K562 (cell line): ENCODE results near the gene SP6. TPM values are rescaled to one million over a fixed set of nuclear protein-coding genes. Genes with fewer than 3 reads are reported as not detected.
A peak's percentile ranks its signal among the peaks of the same experiment; 100 is the strongest.

Experiments used
- ASH1L ChIP-seq: fragments of 450-650 bp; IDR thresholded peaks from 2 replicates; pipeline ENCODE4 v1.6.1; 2018; ENCODE audit warnings: borderline replicate concordance, mild to moderate bottlenecking, low read depth; ENCODE audit not compliant: partially characterized antibody
- EP300 ChIP-seq: IDR thresholded peaks from 2 replicates; pipeline ENCODE4 v1.6.1; 2012; ENCODE audit warnings: low read length, improper control_type of control experiment
- ESRRA ChIP-seq: fragments of 450-650 bp; IDR thresholded peaks from 2 replicates; pipeline ENCODE4 v1.6.1; 2014; ENCODE audit warnings: low read depth, mild to moderate bottlenecking, moderate library complexity, borderline replicate concordance
- FOSL1 ChIP-seq: fragments of 200-800 bp; sonication (Bioruptor generic); conservative IDR thresholded peaks from 2 replicates; pipeline ENCODE4 v1.6.1; 2016; ENCODE audit warnings: missing genetic modification characterization, missing compliant biosample characterization
- HDAC1 ChIP-seq, 2 experiments: fragments of 450-650 bp; IDR thresholded peaks; 2 replicates each; pipeline ENCODE4 v1.6.1; 2016 to 2017; ENCODE audit warnings: inconsistent platforms in 1 of 2, mild to moderate bottlenecking in 1 of 2, moderate library complexity in 1 of 2
- HDAC3 ChIP-seq: fragments of 450-650 bp; IDR thresholded peaks from 2 replicates; pipeline ENCODE4 v1.6.1; 2018; ENCODE audit warnings: borderline replicate concordance, mild to moderate bottlenecking, moderate library complexity; ENCODE audit not compliant: partially characterized antibody
- HEY1 ChIP-seq: fragments of 250-450 bp; sonication (Bioruptor Pico); IDR thresholded peaks from 2 replicates; pipeline ENCODE4 v1.5.0; 2020; ENCODE audit warnings: mild to moderate bottlenecking, moderate library complexity, borderline replicate concordance
- IRF1 ChIP-seq: sonication (generic); formaldehyde crosslinking; IDR thresholded peaks from 2 replicates; pipeline ENCODE4 v1.8.0; 2022; ENCODE audit warnings: missing genetic modification reagents, mild to moderate bottlenecking, borderline replicate concordance
- MAZ ChIP-seq, 2 experiments: fragments of 450-650 bp in 1 of 2; sonication (generic) in 1 of 2; formaldehyde crosslinking; IDR thresholded peaks in 1 of 2; conservative IDR thresholded peaks in 1 of 2; 2 replicates each; pipeline versions ENCODE4 v1.4.0 to v1.5.0; 2020; ENCODE audit warnings: mild to moderate bottlenecking in 1 of 2, missing genetic modification reagents in 1 of 2
- MYC ChIP-seq, 2 experiments: fragments of 250-450 bp in 1 of 2; sonication (Bioruptor Pico) in 1 of 2; IDR thresholded peaks; 2 replicates each; pipeline versions ENCODE4 v1.5.1 to v1.6.1; 2012 to 2021; ENCODE audit warnings: low read depth in 2 of 2, borderline replicate concordance in 1 of 2, improper control_type of control experiment in 1 of 2, low read length in 1 of 2, mild to moderate bottlenecking in 1 of 2, moderate library complexity in 1 of 2
- PHB ChIP-seq: fragments of 250-450 bp; sonication (Bioruptor Pico); IDR thresholded peaks from 2 replicates; pipeline ENCODE4 v1.5.0; 2021
- SMC3 ChIP-seq: conservative IDR thresholded peaks from 2 replicates; pipeline ENCODE4 v1.6.1; 2011; ENCODE audit warnings: low read depth, low read length, improper control_type of control experiment; ENCODE audit not compliant: insufficient read depth
- SPI1 ChIP-seq: IDR thresholded peaks from 2 replicates; pipeline ENCODE4 v1.6.1; 2011; ENCODE audit warnings: low read depth, low read length, control low read depth, borderline replicate concordance
- SREBF2 ChIP-seq: sonication (generic); formaldehyde crosslinking; IDR thresholded peaks from 2 replicates; pipeline ENCODE4 v1.4.0; 2020; ENCODE audit warnings: mild to moderate bottlenecking, missing genetic modification reagents
- ZC3H4 ChIP-seq: sonication (generic); formaldehyde crosslinking; IDR thresholded peaks from 2 replicates; pipeline ENCODE4 v1.9.0; 2021; ENCODE audit warnings: missing genetic modification reagents, borderline replicate concordance
- ZFP1 ChIP-seq: fragments of 450-650 bp; formaldehyde crosslinking; IDR thresholded peaks from 2 replicates; pipeline ENCODE4 v1.4.0; 2020; ENCODE audit warnings: mild to moderate bottlenecking, mixed read lengths
- ZNF174 ChIP-seq: fragments of 250-450 bp; sonication (Bioruptor Pico); IDR thresholded peaks from 2 replicates; pipeline ENCODE4 v1.4.0; 2020; ENCODE audit warnings: mild to moderate bottlenecking
- ZNF23 ChIP-seq: fragments of 250-450 bp; sonication (Bioruptor Pico); IDR thresholded peaks from 2 replicates; pipeline ENCODE4 v1.4.0; 2020; ENCODE audit warnings: mild to moderate bottlenecking
- ZNF263 ChIP-seq: sonication (generic); formaldehyde crosslinking; IDR thresholded peaks from 2 replicates; pipeline ENCODE4 v1.8.0; 2022; ENCODE audit warnings: mild to moderate bottlenecking, missing genetic modification reagents, borderline replicate concordance
- ZNF449 ChIP-seq: fragments of 250-450 bp; sonication (Bioruptor Pico); IDR thresholded peaks from 2 replicates; pipeline ENCODE4 v1.8.0; 2022; ENCODE audit warnings: moderate library complexity, mild to moderate bottlenecking, inconsistent platforms
- ZNF551 ChIP-seq: fragments of 250-450 bp; sonication (Bioruptor Pico); IDR thresholded peaks from 2 replicates; pipeline ENCODE4 v1.5.0; 2021; ENCODE audit warnings: mild to moderate bottlenecking, moderate library complexity
- ZNF561 ChIP-seq: fragments of 450-650 bp; formaldehyde crosslinking; conservative IDR thresholded peaks from 2 replicates; pipeline ENCODE4 v1.4.0; 2020; ENCODE audit warnings: mild to moderate bottlenecking, moderate library complexity
- ZNF639 ChIP-seq, 2 experiments: fragments of 200-800 bp in 1 of 2; sonication (Bioruptor generic) in 1 of 2; sonication (generic) in 1 of 2; formaldehyde crosslinking in 1 of 2; IDR thresholded peaks in 1 of 2; conservative IDR thresholded peaks in 1 of 2; 2 replicates each; pipeline versions ENCODE4 v1.5.0 to v1.6.1; 2016 to 2020; ENCODE audit warnings: missing compliant biosample characterization in 1 of 2, missing genetic modification characterization in 1 of 2, missing genetic modification reagents in 1 of 2
- polyA plus RNA-seq, 8 experiments: library from polyadenylated mRNA; depleted of rRNA in 4 of 8; stranded (reverse) in 5 of 8; unstranded in 3 of 8; fragments of >200 nt; fragmentation: Nextera tagmentation in 2 of 8; fragmentation: Illumina TruSeq in 1 of 8; extraction: Ambion mirVana in 2 of 8; extraction: Trizol in 1 of 8; gene quantifications; 2 replicates each; pipeline versions ENCODE4 v1.2.1 to v1.2.3, GENCODE V29; 2011 to 2014; ENCODE audit warnings: inconsistent platforms in 1 of 8, missing spikeins in 1 of 8
- total RNA-seq, 7 experiments: library from RNA; depleted of rRNA in 6 of 7; stranded (reverse); fragments of >200 nt in 6 of 7; fragmentation: Illumina TruSeq in 2 of 7; extraction: Trizol in 2 of 7; gene quantifications; 2 replicates each; pipeline versions ENCODE4 v1.2.1 to v1.2.3, GENCODE V29; 2011 to 2021; ENCODE audit warnings: low replicate concordance in 1 of 7

The SP6 gene
- total and polyA plus RNA-seq, 9 of the 15 experiments (the other 6 are each of a cell fraction or from before 2014, with no cell fraction given), result 0.11 to 7.9 (median 2.2) TPM

GRCh38 chr17:47840742-47841487 is 10.0 kb downstream of the SP6 start, which contains the start of gene SCRN2 (continued):
- no peak for TF ChIP-seq SPI1
- TF ChIP-seq ESRRA, result peak; percentile 48; the same call in 1 of the 2 replicates
- TF ChIP-seq ZNF263 (CRISPR knock-in tag), result peak; percentile 17; the same call in 1 of the 2 replicates
- TF ChIP-seq HDAC3, result no peak
- TF ChIP-seq ZNF23 (CRISPR knock-in tag), result no peak
- no peak for TF ChIP-seq ZNF551 (CRISPR knock-in tag)
- TF ChIP-seq HEY1, result no peak
- TF ChIP-seq EP300, result no peak
- TF ChIP-seq ZC3H4, result no peak
- TF ChIP-seq SREBF2 (CRISPR knock-in tag), result no peak
- no peak for TF ChIP-seq ZNF174 (CRISPR knock-in tag)
- peak; percentile 74 to 87; a peak in 3 of 4 replicates for TF ChIP-seq MAZ (CRISPR knock-in tag; conservative IDR thresholded peaks at IDR 0.05 in 1 of 2, IDR thresholded peaks at IDR 0.05 in 1 of 2)
- TF ChIP-seq MYC (IDR thresholded peaks at IDR 0.05; ENCODE audit: low read depth, low read length), result peak; percentile 63; the same call in 1 of the 2 replicates
- TF ChIP-seq MYC (CRISPR knock-in tag; IDR thresholded peaks at IDR 0.05; ENCODE audit: borderline replicate concordance, low read depth), result no peak; the same call in 1 of the 2 replicates
- no peak for TF ChIP-seq ZNF561 (CRISPR knock-in tag)
- TF ChIP-seq ZNF449, result no peak
- peak; percentile 99 for TF ChIP-seq SMC3
- TF ChIP-seq ZFP1 (CRISPR knock-in tag), result no peak
- TF ChIP-seq ZNF639 (CRISPR knock-in tag; conservative IDR thresholded peaks at IDR 0.05 in 1 of 2, IDR thresholded peaks at IDR 0.05 in 1 of 2), result peak in 1 of 2 experiments; percentile 41; a peak in 1 of 4 replicates
- TF ChIP-seq PHB (CRISPR knock-in tag), result no peak
- peak in 1 of 2 experiments; percentile 84; a peak in 2 of 4 replicates for TF ChIP-seq HDAC1 (IDR thresholded peaks at IDR 0.05)
- TF ChIP-seq FOSL1 (tag), result no peak
- no peak for TF ChIP-seq ASH1L
- 0 out of 2 replicates have a peak, but pooled peaks have one; percentile 83 for TF ChIP-seq IRF1 (CRISPR knock-in tag)
